Measurements from ENCODE around the gene GPR18. TPM values are rescaled to one million over a fixed set of nuclear protein-coding genes. Genes with fewer than 3 reads are reported as not detected.
A peak's percentile ranks its signal among the peaks of the same experiment; 100 is the strongest.
"Not testable (repeated sequence)": the region's sequence is repeated elsewhere in the genome, so short reads cannot be mapped to it uniquely, and the experiment has no call there.

Gene GPR18
- total and polyA plus RNA-seq, 9 donors = 0.30 to 0.73 TPM; not detected in 7

GRCh38 chr13:99250982-99251825 is 7.0 kb downstream of the GPR18 start:
- Histone ChIP-seq H3K9me3 (no peaks in the 10 kb centered on the region), H3K27ac (no peak overlapping the region), H3K36me3 (no peaks in the 10 kb centered on the region), H3K27me3 (no peaks in the 10 kb centered on the region), H3K4me1 (ENCODE audit: insufficient read depth) (no peaks in the 10 kb centered on the region), H3K4me3 (no peak overlapping the region)
- DNase-seq = no peak
- intact Hi-C loops (cut with DNase I) = no loop called here
- WGBS, 3 donors = 90 to 94% (median 92%) methylated on average over 5 of the region's 5 CpGs
- TF ChIP-seq CTCF (IDR thresholded peaks at IDR 0.05) = no peak
- TF ChIP-seq EP300 (IDR thresholded peaks at IDR 0.05) = no peak
- no peak for TF ChIP-seq POLR2A (IDR thresholded peaks at IDR 0.05)

GRCh38 chr13:99249606-99250005 is 8.6 kb downstream of the GPR18 start:
- WGBS, 3 donors = 97 to 100% (median 100%) methylated on average over 2 of the region's 2 CpGs
- H3K4me1 ChIP-seq (ENCODE audit: insufficient read depth); H3K4me3 ChIP-seq; H3K9me3 ChIP-seq; H3K27ac ChIP-seq; H3K36me3 ChIP-seq; H3K27me3 ChIP-seq; DNase-seq; intact Hi-C loops (cut with DNase I): not testable (repeated sequence)

GRCh38 chr13:99249178-99249577 is 9.0 kb downstream of the GPR18 start:
- H3K4me3 ChIP-seq; H3K27me3 ChIP-seq; H3K27ac ChIP-seq; H3K4me1 ChIP-seq (ENCODE audit: insufficient read depth); H3K36me3 ChIP-seq; intact Hi-C loops (cut with DNase I); H3K9me3 ChIP-seq; DNase-seq: not testable (repeated sequence)
- 98 to 99% (median 99%) methylated on average over 3 of the region's 3 CpGs for WGBS, 3 donors

GRCh38 chr13:99246100-99246499 is 12.1 kb downstream of the GPR18 start:
- TF ChIP-seq EP300 (IDR thresholded peaks at IDR 0.05) = no peak
- TF ChIP-seq CTCF (IDR thresholded peaks at IDR 0.05) = no peak
- no peak for TF ChIP-seq POLR2A (IDR thresholded peaks at IDR 0.05)

GRCh38 chr13:99237981-99238662 is 20.1 kb downstream of the GPR18 start:
- no peak overlapping the region for H3K4me3 ChIP-seq
- H3K27me3 ChIP-seq = no peaks in the 10 kb centered on the region
- H3K4me1 ChIP-seq (ENCODE audit: insufficient read depth) = no peaks in the 10 kb centered on the region
- no peak overlapping the region for H3K27ac ChIP-seq
- H3K36me3 ChIP-seq = no peaks in the 10 kb centered on the region
- intact Hi-C loops (cut with DNase I) = no loop called here
- TF ChIP-seq EP300 (IDR thresholded peaks at IDR 0.05) (no peak), POLR2A (IDR thresholded peaks at IDR 0.05) (no peak), CTCF (IDR thresholded peaks at IDR 0.05) (no peak)
- WGBS, 3 donors = 24 to 56% (median 37%) methylated on average over 8 of the region's 8 CpGs
- no peaks in the 10 kb centered on the region for H3K9me3 ChIP-seq
- peak in 1 of 5 donors; percentile 25 for DNase-seq

More at GRCh38 chr13:99246100-99246499, 12.1 kb downstream of the GPR18 start:
- Histone ChIP-seq H3K9me3 (no peaks in the 10 kb centered on the region), H3K27ac (no peak overlapping the region), H3K27me3 (no peaks in the 10 kb centered on the region), H3K4me1 (ENCODE audit: insufficient read depth) (no peaks in the 10 kb centered on the region), H3K4me3 (no peak overlapping the region), H3K36me3 (no peaks in the 10 kb centered on the region)
- intact Hi-C loops (cut with DNase I) = no loop called here
- no peak for DNase-seq
- WGBS, 3 donors = 94 to 97% (median 96%) methylated on average over 1 of the region's 1 CpG
